CD1c-positive myeloid dendritic cell (primary cell): ENCODE data around the gene RPL29.
A peak's percentile ranks its signal among the peaks of the same experiment; 100 is the strongest.

Source experiments
- DNase-seq: peaks from one replicate; pipeline ENCODE4 v3.0.0-alpha.2; 2016; ENCODE audit errors: extremely low spot score

The RPL29 gene

DNA sequence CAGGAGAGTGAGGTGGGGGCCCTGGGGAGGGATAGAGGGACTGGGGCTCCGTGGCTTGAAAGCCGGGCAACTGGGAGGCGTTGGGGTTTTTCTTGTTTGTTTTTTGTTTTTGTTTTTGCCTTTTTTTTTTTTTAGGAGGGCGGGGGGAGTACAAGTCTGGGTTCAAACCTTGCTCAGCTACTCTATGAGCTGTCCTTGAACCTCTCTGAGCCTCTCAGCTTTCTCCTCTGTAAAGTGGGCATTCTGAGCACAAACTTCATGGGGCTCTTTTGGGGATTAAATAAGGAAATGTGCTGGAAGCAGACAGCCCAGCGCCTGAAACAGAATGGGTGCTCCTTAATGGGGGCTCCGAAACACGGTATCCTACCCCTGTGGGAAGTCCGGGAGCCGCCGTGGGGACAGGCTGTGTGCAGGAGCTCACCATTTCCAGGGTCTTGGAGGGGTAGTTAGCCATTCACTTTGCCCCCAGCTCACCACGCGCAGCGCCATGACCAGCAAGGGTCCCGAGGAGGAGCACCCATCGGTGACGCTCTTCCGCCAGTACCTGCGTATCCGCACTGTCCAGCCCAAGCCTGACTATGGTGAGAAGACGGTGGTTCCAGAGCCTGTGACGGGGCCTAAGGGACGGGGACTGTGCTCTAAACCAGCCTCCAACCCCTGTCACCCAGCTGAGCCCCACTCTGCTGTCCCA, 12.0 kb downstream of the RPL29 start:
- no peak for DNase-seq

DNA sequence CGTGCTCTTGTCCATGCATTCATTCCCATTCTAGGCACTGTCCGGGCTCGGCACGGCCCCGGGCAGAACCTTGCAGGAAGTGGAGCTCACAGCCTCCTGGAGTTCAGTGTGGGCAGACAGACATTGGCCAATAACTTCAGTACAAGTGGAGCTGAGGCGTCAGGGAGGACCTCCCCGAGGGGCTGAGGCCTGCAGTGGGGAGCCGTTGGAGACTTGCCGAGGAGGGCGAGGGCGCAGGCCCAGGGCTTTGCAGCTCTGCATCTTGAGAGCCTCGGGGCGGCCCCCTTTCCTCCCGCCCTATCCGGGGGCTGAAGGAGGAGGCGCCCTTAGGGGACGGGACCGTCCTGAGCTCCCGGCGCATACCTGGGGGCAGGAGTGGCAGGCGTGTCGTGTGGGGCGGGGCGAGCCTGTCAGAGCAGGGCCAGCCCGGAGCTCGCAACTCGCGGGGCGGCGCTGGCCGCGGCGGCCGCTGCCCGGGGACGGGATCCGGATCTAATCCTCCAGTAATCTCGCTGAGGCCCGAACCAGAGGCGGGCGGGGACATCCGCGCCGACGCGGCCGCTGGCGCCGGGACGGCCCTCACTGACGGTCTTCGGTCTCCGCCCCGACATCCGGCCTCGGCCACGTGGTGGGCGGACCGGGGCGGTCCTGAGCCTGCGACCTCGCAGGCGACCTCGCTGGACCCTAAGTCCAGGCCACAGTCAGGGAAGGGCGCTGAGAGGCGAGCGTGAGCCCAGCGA, 12.7 kb downstream of the RPL29 start, which contains the start of gene ACY1:
ACY1 (plus strand) TSS at position 698 of the 740 bp plus-strand sequence. CDS start 530 bp downstream, outside the sequence.
- peak; percentile 92 for DNase-seq

DNA sequence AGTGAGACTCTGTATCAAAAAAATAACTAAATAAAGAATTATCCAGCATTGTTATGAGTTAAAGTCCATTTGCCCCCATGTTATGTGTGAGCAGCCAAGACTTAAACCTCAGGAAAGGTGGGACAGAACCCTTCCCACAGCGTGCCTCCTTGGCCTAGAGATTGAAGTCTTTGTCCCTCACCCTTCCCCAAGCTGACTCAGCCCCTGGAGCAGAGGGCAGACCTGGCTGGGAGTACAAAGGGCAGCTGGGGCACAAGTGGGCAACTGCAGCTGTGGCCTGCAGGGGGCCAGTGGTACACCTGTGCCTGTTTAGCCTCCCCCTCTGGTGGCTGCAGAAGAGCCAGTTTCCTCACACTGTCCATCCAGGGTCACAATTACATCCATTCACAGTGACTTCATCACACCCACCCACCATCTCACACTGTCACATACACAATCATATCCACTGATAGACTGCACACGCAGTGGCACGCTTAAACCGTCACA, 13.3 kb downstream of the RPL29 start:
- DNase-seq = no peak

DNA sequence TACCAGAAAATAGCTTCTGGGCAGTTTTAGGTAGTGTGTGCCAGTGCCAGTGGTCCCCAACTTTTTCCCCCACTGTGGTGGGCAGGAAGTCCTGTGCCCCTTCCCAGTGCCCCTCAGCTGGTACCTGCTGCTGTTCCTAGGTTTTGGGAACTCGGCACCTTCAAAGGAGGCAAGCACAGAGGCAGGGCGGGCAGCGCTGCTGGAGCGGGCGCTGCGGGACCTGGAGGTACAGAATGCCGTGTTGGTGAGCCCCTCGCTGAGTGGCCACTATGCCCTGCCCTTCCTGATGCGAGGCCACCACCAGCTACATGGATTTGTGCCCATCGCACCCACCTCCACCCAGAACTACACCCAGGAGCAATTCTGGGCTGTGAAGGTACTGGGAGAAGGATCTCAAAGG, 15.4 kb downstream of the RPL29 start:
- no peak for DNase-seq

DNA sequence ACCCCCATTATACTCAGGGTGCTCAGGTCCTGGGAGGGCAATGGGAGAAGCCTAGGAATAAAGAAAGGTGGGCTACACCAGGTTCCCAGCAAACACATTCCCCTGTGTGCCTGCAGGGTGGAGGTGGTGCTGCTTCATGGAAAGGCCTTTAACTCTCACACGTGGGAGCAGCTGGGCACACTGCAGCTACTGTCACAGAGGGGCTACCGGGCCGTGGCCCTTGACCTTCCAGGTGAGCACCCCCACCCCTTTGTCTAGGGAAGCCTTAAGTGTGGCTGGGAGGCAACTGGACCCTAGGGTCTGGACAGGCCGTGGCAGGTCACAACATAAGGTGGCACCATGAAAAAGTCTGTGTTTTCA, 17.6 kb downstream of the RPL29 start:
- no peak for DNase-seq

DNA sequence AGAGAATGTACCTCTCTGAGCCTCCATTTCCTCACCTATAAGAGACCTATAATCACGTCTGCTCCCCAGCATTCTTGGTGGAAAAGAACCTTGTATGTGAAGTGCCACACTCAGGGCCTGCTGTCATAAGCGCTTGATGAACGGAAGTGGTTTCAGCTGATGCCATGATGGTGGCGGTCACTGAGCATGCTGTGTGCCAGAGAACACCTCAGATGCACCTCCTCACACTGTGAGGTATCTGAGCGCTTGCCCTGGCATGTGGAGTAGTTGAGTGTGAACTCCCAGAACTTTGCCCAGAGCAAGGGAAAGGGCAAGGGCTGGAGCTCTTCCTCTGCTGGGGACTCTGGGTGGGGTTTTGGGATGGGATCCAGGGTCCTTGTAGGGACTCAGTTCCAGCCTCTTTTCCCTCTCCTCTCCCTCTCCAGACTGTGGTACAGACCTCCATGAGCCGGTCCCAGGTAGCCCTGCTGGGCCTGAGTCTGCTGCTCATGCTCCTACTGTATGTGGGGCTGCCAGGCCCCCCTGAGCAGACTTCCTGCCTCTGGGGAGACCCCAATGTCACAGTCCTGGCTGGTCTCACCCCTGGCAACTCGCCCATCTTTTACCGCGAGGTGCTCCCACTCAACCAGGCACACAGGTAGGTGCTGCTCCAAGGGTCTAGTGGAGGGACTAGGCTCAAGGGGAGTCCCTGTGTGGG, 18.1 kb downstream of the RPL29 start:
- DNase-seq = no peak

DNA sequence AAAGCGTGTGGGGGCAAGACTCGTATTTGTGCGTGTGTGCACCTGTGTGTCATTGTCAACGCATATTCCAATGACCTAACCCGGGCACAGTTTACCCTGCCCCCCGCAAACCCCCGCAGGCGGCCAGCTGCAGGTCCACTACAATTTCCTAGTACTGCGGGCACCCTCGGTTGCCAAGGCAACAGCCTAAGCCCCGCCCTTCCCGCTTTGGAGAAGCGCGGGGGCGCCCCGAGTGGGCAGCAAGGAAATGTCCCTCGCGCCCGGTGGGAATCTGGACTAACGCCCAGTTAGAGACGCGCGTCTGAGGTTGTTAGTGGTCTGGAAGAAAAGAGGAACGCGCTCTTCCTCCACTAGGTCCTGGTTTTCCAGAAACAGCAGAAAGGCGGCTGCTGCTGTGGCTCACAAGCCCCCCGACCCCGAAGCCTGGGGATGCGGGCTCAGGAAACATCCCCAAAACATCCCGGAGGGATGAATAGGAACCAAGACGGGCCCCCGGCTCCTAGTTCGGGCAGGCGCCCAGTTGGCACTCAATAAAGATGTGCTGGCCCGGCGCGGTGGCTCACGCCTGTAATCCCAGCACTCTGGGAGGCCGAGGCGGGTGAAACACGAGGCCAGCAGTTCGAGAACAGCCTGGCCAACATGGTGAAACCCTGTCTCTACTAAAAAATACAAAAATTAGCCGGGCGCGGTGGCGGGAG, 19.7 kb downstream of the RPL29 start:
- peak; percentile 92 for DNase-seq

DNA sequence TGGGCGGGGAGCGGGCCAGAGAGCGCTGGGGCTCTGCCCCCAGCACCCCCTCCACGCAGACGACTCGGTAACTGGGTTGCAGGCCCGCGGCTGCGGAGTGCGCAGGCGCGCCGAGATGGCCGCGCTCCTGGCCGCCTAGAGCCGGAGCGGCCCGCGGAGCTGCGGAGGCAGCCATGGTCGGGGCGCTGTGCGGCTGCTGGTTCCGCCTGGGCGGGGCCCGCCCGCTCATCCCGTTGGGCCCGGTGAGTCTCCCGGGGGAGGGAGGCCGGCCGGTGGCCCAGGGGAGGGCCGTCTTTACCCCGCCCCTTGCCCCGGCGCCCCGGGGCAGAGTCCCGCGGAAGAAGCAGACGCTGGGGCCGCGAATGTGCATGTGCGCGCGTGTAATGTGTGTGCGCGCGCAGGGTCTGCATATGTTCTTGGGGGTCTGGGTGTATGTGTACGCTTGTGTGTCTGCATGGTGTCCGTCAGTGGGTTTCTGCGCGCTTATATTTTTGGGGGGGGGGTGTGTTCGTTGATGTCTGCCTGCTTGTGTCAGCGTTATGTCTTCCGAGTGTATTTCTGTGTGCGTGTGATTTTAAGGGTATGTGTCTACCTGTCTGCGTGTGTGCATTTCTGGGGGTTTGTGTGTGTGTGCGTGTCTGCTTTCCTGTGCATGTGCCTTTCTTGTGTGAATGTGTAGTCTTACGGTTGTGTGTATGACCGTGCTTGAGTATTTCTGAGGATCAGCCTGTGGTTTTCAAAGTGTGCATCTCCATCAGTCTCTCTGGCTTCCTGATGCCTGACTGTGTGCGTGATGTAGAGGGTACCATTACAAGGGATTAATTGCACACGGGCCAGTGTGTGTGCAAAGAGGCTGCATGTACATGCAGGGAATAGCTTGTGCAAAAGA, 20.5 kb downstream of the RPL29 start, which contains the start of gene ABHD14A:
ABHD14A (plus strand) TSS at position 102 of the 889 bp plus-strand sequence; CDS start at position 174, 72 bp downstream.
- DNase-seq = peak; percentile 85

DNA sequence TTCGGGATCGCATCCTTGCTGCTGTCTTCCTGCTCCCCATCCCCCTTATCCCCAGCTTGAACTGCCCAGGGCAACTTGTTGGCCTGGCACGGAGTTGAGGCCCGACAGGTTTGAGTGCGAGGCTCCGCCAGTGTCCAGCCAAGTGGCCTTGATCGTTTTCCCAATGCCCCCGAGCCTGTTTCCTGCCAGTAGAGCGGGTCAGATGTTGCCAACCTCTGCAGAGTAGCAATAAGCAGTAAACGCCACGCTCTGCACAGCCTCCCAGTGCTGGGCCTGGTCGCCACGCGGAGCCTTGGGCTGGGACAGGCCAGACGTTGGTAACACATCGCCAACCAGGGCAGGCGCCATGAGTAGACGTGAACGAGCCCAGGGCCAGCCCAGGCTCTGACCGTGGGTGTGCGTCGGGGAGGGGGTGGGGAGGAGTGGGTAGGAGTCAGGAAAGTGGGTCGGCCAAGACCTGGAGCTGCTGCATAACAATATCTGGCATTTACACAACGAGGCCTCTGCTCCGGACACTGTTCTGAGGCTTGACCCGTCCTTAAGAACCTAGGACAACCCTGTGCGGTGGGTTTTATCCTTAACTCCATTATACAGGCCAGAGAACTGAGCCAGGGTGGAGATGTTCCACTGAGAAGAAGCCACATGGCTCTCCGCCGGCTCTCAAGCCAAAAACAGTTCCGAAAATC, 21.3 kb downstream of the RPL29 start:
- DNase-seq = no peak

DNA sequence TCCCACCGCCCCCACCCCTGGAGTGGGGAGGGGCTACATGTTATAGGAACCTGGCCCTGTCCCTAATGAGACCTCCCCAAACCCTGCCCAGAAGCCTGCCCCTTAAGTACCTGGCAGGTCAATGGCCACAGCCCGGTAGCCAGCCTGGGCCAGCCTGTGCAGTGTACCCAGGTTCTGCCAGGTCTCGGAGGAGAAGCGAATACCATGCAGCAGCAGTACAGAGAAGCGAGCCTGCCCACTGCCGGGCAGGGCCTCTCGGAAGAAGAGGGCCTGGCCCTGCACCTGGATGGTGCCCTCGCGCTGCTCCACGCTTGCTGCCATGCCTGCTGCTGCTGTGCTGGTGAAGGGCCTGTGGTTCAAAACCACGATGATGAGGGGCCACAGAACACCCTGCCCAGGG, 24.3 kb downstream of the RPL29 start:
- DNase-seq = no peak

DNA sequence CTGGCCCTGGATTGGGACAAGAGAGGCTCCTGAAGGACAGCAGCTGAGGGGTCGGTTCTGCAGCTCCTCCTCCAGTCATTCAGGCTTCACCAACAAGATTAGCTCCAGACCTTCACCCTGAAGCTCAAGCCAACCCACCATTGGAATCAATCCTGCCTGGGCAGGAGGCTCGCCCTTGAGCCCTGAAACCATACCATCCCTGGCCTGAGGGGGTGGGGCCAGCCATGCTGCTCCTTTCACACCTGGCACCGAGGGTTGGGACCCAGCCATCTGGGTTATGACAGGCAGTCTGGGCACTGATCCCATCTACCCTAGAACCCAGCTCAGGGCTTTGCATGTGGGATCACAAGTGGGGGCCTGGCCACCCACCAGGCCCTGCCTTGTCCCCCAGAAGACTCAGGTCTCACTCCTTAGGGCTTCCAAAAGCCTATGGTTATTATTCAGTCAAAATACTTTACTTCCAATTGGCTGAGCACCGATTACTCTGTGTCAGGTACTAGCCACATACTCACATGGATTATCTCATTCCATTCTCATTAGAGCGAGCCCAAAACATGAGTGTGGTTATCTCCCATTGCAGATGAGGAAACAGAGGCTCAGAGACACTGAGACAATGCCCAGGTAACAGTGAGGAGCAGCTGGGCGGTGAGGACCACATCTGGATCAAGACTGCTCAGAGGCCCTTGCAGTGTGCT, 24.9 kb downstream of the RPL29 start:
- no peak for DNase-seq

DNA sequence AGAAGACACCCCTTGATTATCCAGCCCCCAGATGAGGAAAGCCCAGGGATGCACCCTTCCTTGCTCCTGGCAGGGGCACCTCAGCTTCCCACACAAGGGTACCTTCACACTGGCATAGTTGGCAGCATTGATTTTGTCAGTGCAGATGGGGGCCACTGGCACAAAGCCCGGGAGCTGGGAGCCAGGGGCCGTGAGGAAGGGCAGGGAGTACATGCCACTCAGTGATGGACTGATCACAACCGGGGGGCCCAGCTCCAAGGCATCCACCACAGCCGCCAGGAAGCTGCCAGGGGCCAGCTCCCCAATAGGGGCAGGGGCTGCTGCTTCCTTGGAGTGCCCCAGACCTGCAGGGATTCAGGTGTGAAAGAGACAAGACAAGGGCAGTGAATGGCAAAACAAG, 25.9 kb downstream of the RPL29 start:
- no peak for DNase-seq

DNA sequence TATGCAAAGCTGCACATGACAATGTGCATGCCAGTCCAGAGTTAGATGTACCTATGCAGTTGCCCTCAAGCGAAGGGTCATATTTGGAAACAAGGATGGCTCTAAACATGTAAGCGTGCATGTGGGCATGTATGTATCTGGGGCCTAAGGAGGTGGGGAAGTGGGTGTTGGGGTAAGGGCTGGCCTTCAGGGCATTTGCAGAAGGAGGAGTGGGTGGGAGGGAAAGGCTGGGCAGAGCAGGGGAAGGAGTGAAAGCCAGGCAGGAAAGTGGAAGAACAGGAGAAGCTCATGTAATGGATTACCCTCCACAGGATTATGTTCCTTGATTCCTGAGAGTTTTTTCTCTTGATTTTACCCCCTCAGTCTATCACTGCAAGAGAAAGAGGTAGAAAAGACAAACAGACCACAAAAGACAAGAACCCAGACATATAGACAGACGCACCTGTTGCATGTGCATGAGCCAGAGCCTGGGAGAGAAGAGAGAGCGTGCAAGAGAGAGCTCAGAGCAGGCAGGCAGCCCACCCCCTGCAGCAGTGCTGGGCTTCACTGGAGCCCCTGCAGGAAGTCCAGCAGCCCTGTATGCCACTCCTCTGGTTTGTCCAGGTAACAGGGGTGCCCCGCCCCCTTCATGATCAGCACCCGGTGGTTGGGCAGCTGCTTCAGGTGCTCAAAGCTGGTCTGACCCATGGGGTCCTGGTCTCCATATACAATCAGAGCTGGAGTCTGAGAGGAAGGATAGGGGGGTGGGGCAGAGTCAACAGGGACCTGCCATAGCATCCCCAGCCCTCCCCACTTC, 26.6 kb downstream of the RPL29 start:
- DNase-seq = no peak

DNA sequence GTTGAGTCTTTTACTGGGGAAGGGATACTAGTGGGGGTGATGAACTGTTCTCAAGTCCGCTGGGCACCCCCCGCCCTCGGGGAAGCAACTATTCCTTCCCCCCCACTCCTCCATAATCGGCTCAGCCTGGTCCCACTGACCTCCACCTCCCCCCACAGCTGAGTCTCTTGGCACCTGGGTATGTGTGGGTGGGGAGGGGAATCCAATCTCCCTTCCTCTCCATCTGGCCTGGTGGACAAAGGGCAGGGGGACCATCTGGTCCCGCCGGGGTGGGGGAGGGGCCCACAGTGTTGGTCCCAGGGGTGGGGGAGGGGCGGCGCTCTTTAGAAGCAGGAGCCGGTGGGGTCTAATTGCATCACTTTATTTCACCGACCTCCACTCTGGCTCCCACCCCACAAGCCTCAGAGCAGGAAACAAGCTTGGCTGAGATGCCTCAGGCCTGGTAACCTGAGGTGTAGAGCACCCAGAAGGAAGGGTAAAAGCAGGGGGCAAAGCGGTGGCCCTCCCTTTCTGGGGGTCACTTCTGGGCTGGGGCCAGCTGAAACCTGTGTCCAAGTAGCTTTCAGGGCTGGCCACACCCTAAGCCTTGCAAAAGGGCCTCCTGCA, 27.4 kb downstream of the RPL29 start:
- no peak for DNase-seq

DNA sequence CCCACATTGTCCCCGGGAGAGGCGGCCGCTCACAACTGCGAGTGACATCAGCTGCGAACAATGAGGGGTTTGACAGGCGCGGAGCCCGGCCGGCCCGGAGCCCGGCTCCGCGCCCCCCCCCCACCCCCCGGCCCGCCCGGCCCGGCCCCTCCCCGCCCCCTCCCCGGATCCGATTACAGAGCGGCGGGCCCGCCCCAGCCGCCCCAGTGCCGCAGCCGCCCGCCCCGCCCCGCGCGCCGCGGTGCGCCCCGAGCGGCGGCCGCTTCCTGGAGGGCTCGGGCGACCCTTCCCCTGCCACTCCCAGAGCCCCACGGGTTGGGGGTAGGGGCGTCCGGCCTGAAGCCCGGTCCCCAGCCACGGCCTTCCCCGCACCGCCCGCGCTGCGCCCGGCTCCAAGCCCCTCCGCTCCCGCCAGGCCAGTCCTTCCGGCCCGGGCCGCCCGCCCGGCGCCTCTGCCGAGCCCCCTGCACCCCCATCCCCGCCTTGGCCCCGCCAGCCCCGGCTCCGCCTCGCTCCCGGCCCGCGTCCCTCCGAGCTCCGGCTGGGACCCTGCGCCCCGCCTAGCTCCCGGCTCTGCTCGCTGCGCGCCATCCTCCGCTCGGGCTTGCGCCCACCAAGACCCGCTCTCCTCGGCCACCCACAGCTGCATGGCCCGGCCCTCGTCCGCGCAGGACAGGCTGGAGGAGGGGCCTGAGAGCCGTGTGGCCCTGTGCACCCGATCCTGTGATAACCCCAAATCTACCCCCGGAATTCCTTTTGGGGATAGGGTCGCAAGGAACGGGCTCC, 28.1 kb downstream of the RPL29 start, which contains the start of gene PCBP4:
PCBP4 (minus strand) TSS at position 71 of the 786 bp plus-strand sequence. CDS start 6,214 bp downstream, outside the sequence.
- peak; percentile 24 for DNase-seq

DNA sequence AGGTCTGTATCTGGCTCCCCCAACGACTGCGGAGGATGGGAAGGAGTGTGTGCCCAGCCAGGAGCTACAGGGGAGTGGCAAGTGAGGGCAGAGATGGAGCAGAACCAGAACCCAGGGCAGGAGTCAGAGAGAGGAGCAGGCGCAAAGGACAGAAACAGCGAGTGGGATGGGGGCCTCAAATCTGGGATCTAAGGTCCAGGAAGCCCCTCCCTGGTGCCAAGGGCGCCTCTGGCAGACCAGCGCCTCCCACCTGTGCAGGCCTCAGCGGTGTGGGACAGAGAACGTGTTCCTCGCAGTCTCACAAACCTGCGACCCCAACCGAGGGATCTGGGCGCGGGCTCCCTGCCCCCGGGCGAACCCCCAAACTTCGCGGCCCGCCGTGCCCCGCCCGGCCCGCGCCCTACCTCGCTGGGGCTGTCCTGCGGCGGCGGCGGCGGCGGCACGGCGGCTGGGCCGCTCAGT, 28.7 kb downstream of the RPL29 start:
- DNase-seq = no peak

DNA sequence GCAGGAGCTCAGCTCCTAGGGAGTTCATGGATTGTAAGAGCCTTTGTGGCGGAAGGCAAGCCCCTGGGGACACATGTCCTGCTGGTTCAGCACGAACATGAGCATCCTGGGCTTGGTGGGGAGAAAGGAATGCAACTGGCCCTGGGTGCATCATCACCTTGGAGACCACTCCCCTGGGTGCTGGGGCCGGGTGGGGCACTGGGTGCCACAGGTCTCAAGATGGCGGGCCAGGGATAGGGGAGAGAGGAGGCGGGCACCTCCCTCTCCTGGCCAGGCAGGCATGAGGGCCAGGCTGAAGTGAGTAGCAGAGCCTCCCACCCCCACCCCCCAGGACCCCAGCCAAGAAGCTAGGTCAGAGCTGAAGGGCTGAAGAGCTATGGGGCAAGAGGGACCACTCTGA, 29.2 kb downstream of the RPL29 start:
- DNase-seq = no peak
